GM18907 (cell line): ENCODE data around the gene DCC.

Experiments used
- ATAC-seq: cut with Tn5 transposase; IDR thresholded peaks from one replicate; pipeline ENCODE4 v1.9.1; 2021; ENCODE audit warnings: mild to moderate bottlenecking, moderate library complexity; ENCODE audit not compliant: unreplicated experiment

DCC gene

GRCh38 chr18:53541924-53542323 lies 1201.9 kb downstream of the DCC start:
- no peak for ATAC-seq

DNA sequence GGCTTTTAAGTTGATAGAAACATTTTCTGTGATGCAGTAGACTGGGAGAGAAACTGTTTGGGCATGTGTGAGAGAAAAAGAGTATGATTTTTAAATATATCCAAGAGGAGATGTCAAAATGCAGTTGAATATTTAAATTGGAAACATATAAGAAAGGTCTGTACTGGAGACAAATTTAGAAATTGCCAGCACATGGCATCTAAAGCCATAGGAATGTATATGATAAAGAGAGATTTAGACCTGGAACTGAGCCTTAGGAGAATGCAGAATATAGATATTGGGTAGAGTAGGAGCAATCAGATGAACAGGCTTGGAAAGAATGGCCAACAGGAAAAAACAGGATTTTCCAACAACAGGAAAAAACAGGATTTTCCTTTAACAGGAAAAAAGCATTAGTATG lies 1203.7 kb downstream of the DCC start:
- no peak for ATAC-seq

DNA sequence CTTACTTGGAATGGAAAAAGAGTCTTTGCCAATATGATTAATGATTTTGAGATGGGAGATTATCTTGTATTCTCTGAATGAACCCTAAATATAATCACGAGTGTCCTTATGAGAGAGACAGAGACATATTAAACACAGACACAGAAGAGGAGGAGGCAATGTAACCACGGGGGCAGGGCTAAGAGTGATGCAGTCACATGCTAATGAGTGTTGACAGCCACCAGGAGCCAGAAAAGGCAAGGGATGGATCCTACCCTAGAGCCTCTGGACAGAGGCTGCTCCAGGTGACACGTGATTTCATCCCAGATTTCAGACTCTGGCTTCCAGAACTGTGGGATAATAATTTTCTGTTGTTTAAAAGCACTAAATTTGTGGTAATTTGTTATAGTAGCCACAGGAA lies 1204.9 kb downstream of the DCC start:
- no peak for ATAC-seq

DNA sequence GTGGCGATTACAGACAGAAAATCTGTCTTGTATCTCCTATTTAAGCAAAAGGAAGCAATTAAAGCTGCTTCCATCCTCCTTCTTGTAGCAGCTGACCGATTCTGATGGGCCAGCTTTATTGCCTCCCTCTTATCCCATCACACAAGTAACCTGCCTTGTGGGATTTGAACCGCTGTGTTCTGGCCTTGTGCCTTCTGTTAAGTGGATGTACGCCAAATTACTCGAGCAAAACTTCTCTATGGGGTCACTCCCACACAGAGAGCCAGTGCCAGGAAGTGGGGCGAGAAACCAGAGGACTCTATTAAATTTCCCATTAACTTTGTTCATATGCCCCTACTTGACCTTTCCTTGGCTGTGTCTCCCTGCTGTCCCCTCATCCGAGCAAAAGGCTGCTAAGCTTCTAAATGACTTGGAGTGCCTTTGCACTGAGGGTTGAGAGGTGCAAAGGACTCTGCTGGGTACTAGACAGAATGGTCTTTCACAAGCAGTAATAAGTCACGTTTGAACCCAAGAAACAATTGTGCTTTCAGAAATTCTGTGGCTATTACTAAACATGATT lies 1212.0 kb downstream of the DCC start:
- ATAC-seq, result no peak

DNA sequence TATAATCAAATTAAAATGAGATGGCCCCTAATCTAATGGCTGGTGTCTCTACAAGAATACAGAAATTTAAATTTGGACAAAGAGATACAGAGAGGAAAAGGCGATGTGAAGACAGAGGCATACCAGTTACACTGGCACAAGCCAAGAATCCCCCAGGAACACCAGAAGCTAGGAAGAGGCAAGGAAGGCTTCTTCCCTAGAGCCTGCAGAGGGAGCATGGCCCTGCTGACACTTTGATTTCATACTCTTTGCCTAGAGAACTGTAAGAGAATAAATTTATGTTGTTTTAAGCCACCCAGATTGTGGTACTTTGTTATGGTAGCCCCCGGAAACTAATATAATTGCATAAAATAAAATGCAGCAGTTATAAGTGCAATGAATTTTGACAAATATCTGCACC lies 1213.0 kb downstream of the DCC start:
- no peak for ATAC-seq

- no peak for ATAC-seq
These were observed 1216.5 kb downstream of the DCC start for GRCh38 chr18:53556450-53556849.

- no peak for ATAC-seq
These were observed 1220.5 kb downstream of the DCC start for GRCh38 chr18:53560546-53560945.

- ATAC-seq, result no peak
These were observed 1226.6 kb downstream of the DCC start for GRCh38 chr18:53566626-53567025.

- ATAC-seq, result peak; percentile 77
These were observed 1228.1 kb downstream of the DCC start for GRCh38 chr18:53567929-53568574.
